K562 (cell line): ENCODE data around the gene AGO3. TPM values are rescaled to one million over a fixed set of nuclear protein-coding genes. Genes with fewer than 3 reads are reported as not detected.
A peak's percentile ranks its signal among the peaks of the same experiment; 100 is the strongest.

ENCODE experiments used
- ATF7 ChIP-seq: fragments of 450-650 bp; IDR thresholded peaks from 2 replicates; pipeline ENCODE4 v1.7.1; 2014; ENCODE audit warnings: mild to moderate bottlenecking, moderate library complexity
- CBFA2T2 ChIP-seq: fragments of 450-650 bp; conservative IDR thresholded peaks from 2 replicates; pipeline ENCODE4 v1.6.1; 2017; ENCODE audit warnings: mild to moderate bottlenecking
- CEBPG ChIP-seq, 3 experiments: fragments of 200-800 bp in 1 of 3; sonication (Bioruptor generic) in 1 of 3; sonication (generic) in 1 of 3; formaldehyde crosslinking in 1 of 3; IDR thresholded peaks in 2 of 3; conservative IDR thresholded peaks in 1 of 3; 2 replicates each; pipeline versions ENCODE4 v1.6.1 to v1.8.0; 2016 to 2022; ENCODE audit warnings: missing compliant biosample characterization in 2 of 3, missing genetic modification characterization in 2 of 3, mild to moderate bottlenecking in 1 of 3, missing genetic modification reagents in 1 of 3
- CREB1 ChIP-seq, 2 experiments: sonication (generic) in 1 of 2; formaldehyde crosslinking in 1 of 2; IDR thresholded peaks; 2 replicates each; pipeline versions ENCODE4 v1.6.1 to v1.8.0; 2012 to 2022; ENCODE audit warnings: inconsistent platforms in 1 of 2, mild to moderate bottlenecking in 1 of 2, missing genetic modification reagents in 1 of 2, moderate library complexity in 1 of 2
- CREB3L1 ChIP-seq: fragments of 450-650 bp; IDR thresholded peaks from 2 replicates; pipeline ENCODE4 v1.6.1; 2014; ENCODE audit warnings: low read depth, mild to moderate bottlenecking, moderate library complexity, borderline replicate concordance
- ERF ChIP-seq: fragments of 450-650 bp; formaldehyde crosslinking; IDR thresholded peaks from 2 replicates; pipeline ENCODE4 v1.4.0; 2020; ENCODE audit warnings: mild to moderate bottlenecking, mixed read lengths
- NBN ChIP-seq: fragments of 450-650 bp; IDR thresholded peaks from 2 replicates; pipeline ENCODE4 v1.6.1; 2016; ENCODE audit warnings: low read depth, mild to moderate bottlenecking
- NFIX ChIP-seq: fragments of 250-450 bp; sonication (Bioruptor Pico); IDR thresholded peaks from 2 replicates; pipeline ENCODE4 v1.4.0; 2020; ENCODE audit warnings: low read depth, mild to moderate bottlenecking, moderate library complexity
- NFRKB ChIP-seq: fragments of 450-650 bp; IDR thresholded peaks from 2 replicates; pipeline ENCODE4 v1.6.1; 2016; ENCODE audit warnings: low read depth
- RAD21 ChIP-seq, 2 experiments: fragments of 250-450 bp in 1 of 2; fragments of 450-650 bp in 1 of 2; sonication (Bioruptor Pico) in 1 of 2; formaldehyde crosslinking in 1 of 2; IDR thresholded peaks in 1 of 2; conservative IDR thresholded peaks in 1 of 2; 2 replicates each; pipeline versions ENCODE4 v1.4.0 to v1.8.0; 2020 to 2022; ENCODE audit warnings: mild to moderate bottlenecking in 2 of 2, moderate library complexity in 1 of 2
- RFX7 ChIP-seq: fragments of 250-450 bp; sonication (Bioruptor Pico); IDR thresholded peaks from 2 replicates; pipeline ENCODE4 v1.5.1; 2021; ENCODE audit warnings: mild to moderate bottlenecking
- SETDB1 ChIP-seq: IDR thresholded peaks from one replicate; pipeline ENCODE4 v1.6.1; 2012; ENCODE audit warnings: low read length, control low read depth, inconsistent platforms
- THRA ChIP-seq: fragments of 450-650 bp; IDR thresholded peaks from 2 replicates; pipeline ENCODE4 v1.6.1; 2017; ENCODE audit warnings: mild to moderate bottlenecking, moderate library complexity
- ZBTB5 ChIP-seq: fragments of 450-650 bp; IDR thresholded peaks from 2 replicates; pipeline ENCODE4 v1.6.1; 2017; ENCODE audit warnings: antibody characterized with exemption
- ZNF174 ChIP-seq: fragments of 250-450 bp; sonication (Bioruptor Pico); IDR thresholded peaks from 2 replicates; pipeline ENCODE4 v1.4.0; 2020; ENCODE audit warnings: mild to moderate bottlenecking
- ZNF785 ChIP-seq: fragments of 250-450 bp; sonication (Bioruptor Pico); IDR thresholded peaks from 2 replicates; pipeline ENCODE4 v1.4.0; 2020; ENCODE audit warnings: mild to moderate bottlenecking
- polyA plus RNA-seq, 8 experiments: library from polyadenylated mRNA; depleted of rRNA in 4 of 8; stranded (reverse) in 5 of 8; unstranded in 3 of 8; fragments of >200 nt; fragmentation: Nextera tagmentation in 2 of 8; fragmentation: Illumina TruSeq in 1 of 8; extraction: Ambion mirVana in 2 of 8; extraction: Trizol in 1 of 8; gene quantifications; 2 replicates each; pipeline versions ENCODE4 v1.2.1 to v1.2.3, GENCODE V29; 2011 to 2014; ENCODE audit warnings: inconsistent platforms in 1 of 8, missing spikeins in 1 of 8
- total RNA-seq, 7 experiments: library from RNA; depleted of rRNA in 6 of 7; stranded (reverse); fragments of >200 nt in 6 of 7; fragmentation: Illumina TruSeq in 2 of 7; extraction: Trizol in 2 of 7; gene quantifications; 2 replicates each; pipeline versions ENCODE4 v1.2.1 to v1.2.3, GENCODE V29; 2011 to 2021; ENCODE audit warnings: low replicate concordance in 1 of 7
- TF ChIP-seq, protein P1 (sequence below), 2 experiments: fragments of 450-650 bp in 1 of 2; sonication (generic) in 1 of 2; formaldehyde crosslinking; conservative IDR thresholded peaks; 2 replicates each; pipeline versions ENCODE4 v1.4.0 to v1.8.1; 2020 to 2022; ENCODE audit warnings: mild to moderate bottlenecking in 1 of 2, missing genetic modification reagents in 1 of 2
- TF ChIP-seq, protein P2 (sequence below): fragments of 250-450 bp; sonication (Bioruptor Pico); IDR thresholded peaks from 2 replicates; pipeline ENCODE4 v1.4.0; 2020; ENCODE audit warnings: mild to moderate bottlenecking, moderate library complexity, borderline replicate concordance

Gene AGO3
- total and polyA plus RNA-seq, 9 of the 15 experiments (the other 6 are each of a cell fraction or from before 2014, with no cell fraction given) = 4.5 to 41.5 (median 22.7) TPM

DNA sequence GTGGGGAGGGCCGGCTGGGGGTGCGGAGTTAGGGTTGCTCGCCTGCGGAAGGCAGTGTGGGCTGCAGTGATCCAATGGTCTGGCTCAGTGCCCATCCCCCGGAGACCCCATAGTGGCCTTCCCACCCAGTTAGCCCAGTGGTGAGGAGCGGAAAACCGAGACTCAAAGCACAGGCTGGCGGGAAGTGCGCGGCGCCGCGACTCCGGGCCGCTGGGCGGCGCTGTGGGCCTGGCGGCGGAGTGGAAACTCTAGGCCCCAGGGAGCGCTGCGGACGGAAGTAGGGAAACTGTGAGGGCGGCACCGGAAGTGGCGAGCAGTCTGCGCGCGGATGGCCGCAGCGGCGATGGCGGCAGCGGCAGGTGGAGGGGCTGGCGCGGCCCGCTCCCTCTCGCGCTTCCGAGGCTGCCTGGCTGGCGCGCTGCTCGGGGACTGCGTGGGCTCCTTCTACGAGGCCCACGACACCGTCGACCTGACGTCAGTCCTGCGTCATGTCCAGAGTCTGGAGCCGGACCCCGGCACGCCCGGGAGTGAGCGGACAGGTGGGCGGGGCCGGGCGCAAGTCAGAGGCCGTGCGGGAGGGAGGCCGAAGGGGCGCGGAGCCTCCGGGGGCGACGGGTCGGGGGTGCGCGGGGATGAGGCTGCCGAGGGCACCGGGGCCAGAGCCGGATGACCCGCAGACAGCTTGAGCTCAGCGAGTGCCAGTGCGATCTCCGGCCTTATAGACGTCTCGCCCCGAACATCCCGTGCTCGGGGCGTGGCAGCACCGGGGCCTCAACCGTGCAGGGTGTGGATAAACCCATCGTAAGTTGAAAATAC is 157.9 kb downstream of the AGO3 start, which contains the start of gene ADPRS (continued):
- TF ChIP-seq ZNF174 (CRISPR knock-in tag) (no peak), CEBPG (CRISPR knock-in tag; IDR thresholded peaks at IDR 0.05) (no peak; the same call in 1 of the 2 replicates), CEBPG (tag; conservative IDR thresholded peaks at IDR 0.05 in 1 of 2, IDR thresholded peaks at IDR 0.05 in 1 of 2) (no peak), RFX7 (CRISPR knock-in tag) (no peak), CREB1 (IDR thresholded peaks at IDR 0.05) (peak; percentile 96), CREB1 (CRISPR knock-in tag; IDR thresholded peaks at IDR 0.05) (peak; percentile 96), NFIX (CRISPR knock-in tag) (no peak), NBN (peak; percentile 55; the same call in 1 of the 2 replicates), ZBTB5 (no peak), CREB3L1 (peak; percentile 92), ZNF785 (CRISPR knock-in tag) (no peak), SETDB1 (no peak), NFRKB (0 out of 2 replicates have a peak, but pooled peaks have one; percentile 47), RAD21 (CRISPR knock-in tag; conservative IDR thresholded peaks at IDR 0.05 in 1 of 2, IDR thresholded peaks at IDR 0.05 in 1 of 2) (peak; percentile 40 to 63; a peak in 3 of 4 replicates), ERF (peak; percentile 71), THRA (no peak), ATF7 (peak; percentile 94), CBFA2T2 (no peak; the same call in 1 of the 2 replicates)
- TF ChIP-seq, protein P1, sequence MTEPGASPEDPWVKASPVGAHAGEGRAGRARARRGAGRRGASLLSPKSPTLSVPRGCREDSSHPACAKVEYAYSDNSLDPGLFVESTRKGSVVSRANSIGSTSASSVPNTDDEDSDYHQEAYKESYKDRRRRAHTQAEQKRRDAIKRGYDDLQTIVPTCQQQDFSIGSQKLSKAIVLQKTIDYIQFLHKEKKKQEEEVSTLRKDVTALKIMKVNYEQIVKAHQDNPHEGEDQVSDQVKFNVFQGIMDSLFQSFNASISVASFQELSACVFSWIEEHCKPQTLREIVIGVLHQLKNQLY (CRISPR knock-in tag; conservative IDR thresholded peaks at IDR 0.05) = no peak
- TF ChIP-seq, protein P2, sequence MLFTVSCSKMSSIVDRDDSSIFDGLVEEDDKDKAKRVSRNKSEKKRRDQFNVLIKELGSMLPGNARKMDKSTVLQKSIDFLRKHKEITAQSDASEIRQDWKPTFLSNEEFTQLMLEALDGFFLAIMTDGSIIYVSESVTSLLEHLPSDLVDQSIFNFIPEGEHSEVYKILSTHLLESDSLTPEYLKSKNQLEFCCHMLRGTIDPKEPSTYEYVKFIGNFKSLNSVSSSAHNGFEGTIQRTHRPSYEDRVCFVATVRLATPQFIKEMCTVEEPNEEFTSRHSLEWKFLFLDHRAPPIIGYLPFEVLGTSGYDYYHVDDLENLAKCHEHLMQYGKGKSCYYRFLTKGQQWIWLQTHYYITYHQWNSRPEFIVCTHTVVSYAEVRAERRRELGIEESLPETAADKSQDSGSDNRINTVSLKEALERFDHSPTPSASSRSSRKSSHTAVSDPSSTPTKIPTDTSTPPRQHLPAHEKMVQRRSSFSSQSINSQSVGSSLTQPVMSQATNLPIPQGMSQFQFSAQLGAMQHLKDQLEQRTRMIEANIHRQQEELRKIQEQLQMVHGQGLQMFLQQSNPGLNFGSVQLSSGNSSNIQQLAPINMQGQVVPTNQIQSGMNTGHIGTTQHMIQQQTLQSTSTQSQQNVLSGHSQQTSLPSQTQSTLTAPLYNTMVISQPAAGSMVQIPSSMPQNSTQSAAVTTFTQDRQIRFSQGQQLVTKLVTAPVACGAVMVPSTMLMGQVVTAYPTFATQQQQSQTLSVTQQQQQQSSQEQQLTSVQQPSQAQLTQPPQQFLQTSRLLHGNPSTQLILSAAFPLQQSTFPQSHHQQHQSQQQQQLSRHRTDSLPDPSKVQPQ (CRISPR knock-in tag) = no peak
